Lower lobe of right lung (tissue), 2 donors: ENCODE data around the gene FHIT. TPM values are rescaled to one million over a fixed set of nuclear protein-coding genes. Genes with fewer than 3 reads are reported as not detected.

Experiments
- ATAC-seq, 2 donors: fragments of 200-7000 bp; cut with Tn5 transposase; one replicate each; pipeline ENCODE4 v1.9.1; 2020 to 2022; ENCODE audit warnings: mild to moderate bottlenecking in 2 of 2, moderate library complexity in 2 of 2
- DNase-seq: peaks from one replicate; pipeline ENCODE4 v3.0.0-alpha.2; 2020
- H3K27ac ChIP-seq: fragments of 200-600 bp; one replicate; pipeline ENCODE4 v1.8.0; 2022
- H3K27me3 ChIP-seq: fragments of 200-600 bp; one replicate; pipeline ENCODE4 v1.8.0; 2022; ENCODE audit warnings: low read depth
- H3K36me3 ChIP-seq: fragments of 200-600 bp; one replicate; pipeline ENCODE4 v1.8.0; 2022; ENCODE audit warnings: mild to moderate bottlenecking
- H3K4me1 ChIP-seq: fragments of 200-600 bp; one replicate; pipeline ENCODE4 v1.8.0; 2022
- H3K4me3 ChIP-seq: fragments of 200-600 bp; one replicate; pipeline ENCODE4 v1.8.0; 2022; ENCODE audit warnings: mild to moderate bottlenecking
- H3K9me3 ChIP-seq: fragments of 200-600 bp; one replicate; pipeline ENCODE4 v1.8.0; 2022
- CTCF ChIP-seq: fragments of 200-600 bp; IDR thresholded peaks from one replicate; pipeline ENCODE4 v1.8.0; 2022; ENCODE audit warnings: antibody characterized with exemption, mild to moderate bottlenecking
- intact Hi-C: fragments of 100-400 bp; cut with DNase I; formaldehyde crosslinking; loops from one replicate; pipeline ENCODE4 v1.11.0; 2022
- total RNA-seq: library from RNA; stranded (reverse); fragmentation: NEBNext Ultra II Directional; extraction: Animal tissue kit (Norgen Biotek cat#: 25700); gene quantifications from one replicate; pipeline ENCODE4 v1.2.1, GENCODE V29; 2021
- donor health status: DM: no; HTN: yes; CAD: no; lungs with severe emphysema.

The FHIT gene
- total RNA-seq, 1 donor from 2014 or later, result 10.3 TPM

GRCh38 chr3:59854061-59854709, 1397.1 kb downstream of the FHIT start:
- no peaks in the 10 kb centered on the region for H3K4me1 ChIP-seq
- H3K36me3 ChIP-seq, result no peaks in the 10 kb centered on the region
- H3K27ac ChIP-seq, result no peak overlapping the region
- no peaks in the 10 kb centered on the region for H3K9me3 ChIP-seq
- no peak overlapping the region for H3K4me3 ChIP-seq
- no peak for TF ChIP-seq CTCF
- ATAC-seq, result no peak
- H3K27me3 ChIP-seq, result no peaks in the 10 kb centered on the region
- intact Hi-C loops, result loop anchor here (10.0 kb wide), 1 partner anchor 279 kb away; no protein-coding TSS in a partner anchor
- DNase-seq, result no peak

GRCh38 chr3:59850417-59850816, 1400.8 kb downstream of the FHIT start:
- no peak overlapping the region for H3K27ac ChIP-seq
- intact Hi-C loops, result loop anchor here (10.0 kb wide), 1 partner anchor 276 kb away; no protein-coding TSS in a partner anchor
- H3K36me3 ChIP-seq, result no peaks in the 10 kb centered on the region
- H3K9me3 ChIP-seq, result no peaks in the 10 kb centered on the region
- ATAC-seq (no peak), DNase-seq (no peak)
- no peak for TF ChIP-seq CTCF
- no peak overlapping the region for H3K4me3 ChIP-seq
- H3K4me1 ChIP-seq, result no peaks in the 10 kb centered on the region
- H3K27me3 ChIP-seq, result no peaks in the 10 kb centered on the region

- Histone ChIP-seq H3K27ac (no peak overlapping the region), H3K9me3 (no peaks in the 10 kb centered on the region), H3K4me1 (no peaks in the 10 kb centered on the region), H3K36me3 (no peaks in the 10 kb centered on the region), H3K4me3 (no peak overlapping the region), H3K27me3 (no peaks in the 10 kb centered on the region)
- no peak for TF ChIP-seq CTCF
- no peak for ATAC-seq
- no peak for DNase-seq
- intact Hi-C loops, result no loop called here
Measured at GRCh38 chr3:59845386-59845785, 1405.9 kb downstream of the FHIT start.

- TF ChIP-seq CTCF, result no peak
- no peaks in the 10 kb centered on the region for H3K4me1 ChIP-seq
- H3K27ac ChIP-seq, result no peak overlapping the region
- DNase-seq (no peak), ATAC-seq (no peak)
- no peak overlapping the region for H3K4me3 ChIP-seq
- no peaks in the 10 kb centered on the region for H3K27me3 ChIP-seq
- H3K36me3 ChIP-seq, result no peaks in the 10 kb centered on the region
- intact Hi-C loops, result no loop called here
- H3K9me3 ChIP-seq, result no peaks in the 10 kb centered on the region
Measured at GRCh38 chr3:59843821-59844220, 1407.4 kb downstream of the FHIT start.

- H3K4me3 ChIP-seq, result no peak overlapping the region
- no peaks in the 10 kb centered on the region for H3K4me1 ChIP-seq
Measured at GRCh38 chr3:59839810-59840515, 1411.3 kb downstream of the FHIT start.

More at GRCh38 chr3:59839810-59840515, 1411.3 kb downstream of the FHIT start:
- H3K9me3 ChIP-seq, result no peaks in the 10 kb centered on the region
- DNase-seq (no peak), ATAC-seq (no peak)
- no peaks in the 10 kb centered on the region for H3K27me3 ChIP-seq
- TF ChIP-seq CTCF, result no peak
- intact Hi-C loops, result no loop called here
- H3K27ac ChIP-seq, result no peak overlapping the region
- H3K36me3 ChIP-seq, result no peaks in the 10 kb centered on the region
